Measurements from ENCODE around the gene UBALD1. TPM values are rescaled to one million over a fixed set of nuclear protein-coding genes. Genes with fewer than 3 reads are reported as not detected.
"Not testable (repeated sequence)": the region's sequence is repeated elsewhere in the genome, so short reads cannot be mapped to it uniquely, and the experiment has no call there.

The UBALD1 gene
- 1.7 TPM for total RNA-seq

GRCh38 chr16:4614571-4615383, at the start of gene UBALD1:
Gene UBALD1 (minus strand): TSS chr16:4614888. CDS start chr16:4614797, 91 bp downstream.
- peak; percentile 61 for DNase-seq

- no peak for DNase-seq
These were observed 49.2 kb upstream of the UBALD1 start for GRCh38 chr16:4663777-4664465.

GRCh38 chr16:4663465-4663776, 48.7 kb upstream of the UBALD1 start:
- DNase-seq, result no peak

- DNase-seq, result no peak
These were observed 47.0 kb upstream of the UBALD1 start for GRCh38 chr16:4661661-4662060.

- peak; percentile 77 for DNase-seq
These were observed 45.8 kb upstream of the UBALD1 start for GRCh38 chr16:4660454-4661007.

- DNase-seq, result no peak
These were observed 45.0 kb upstream of the UBALD1 start for GRCh38 chr16:4659363-4660353.

- no peak for DNase-seq
These were observed 42.3 kb upstream of the UBALD1 start for GRCh38 chr16:4656695-4657686.

- DNase-seq, result no peak
These were observed 41.5 kb upstream of the UBALD1 start for GRCh38 chr16:4656221-4656620.

- no peak for DNase-seq
These were observed 41.1 kb upstream of the UBALD1 start for GRCh38 chr16:4655801-4656200.

GRCh38 chr16:4654964-4655590, 40.4 kb upstream of the UBALD1 start:
- no peak for DNase-seq

- no peak for DNase-seq
These were observed 39.6 kb upstream of the UBALD1 start for GRCh38 chr16:4654011-4654963.

- no peak for DNase-seq
These were observed 37.9 kb upstream of the UBALD1 start for GRCh38 chr16:4652561-4652960.

GRCh38 chr16:4651827-4652226, 37.1 kb upstream of the UBALD1 start:
- no peak for DNase-seq

- not testable (repeated sequence) for DNase-seq
These were observed 35.9 kb upstream of the UBALD1 start for GRCh38 chr16:4650443-4651074.

- no peak for DNase-seq
These were observed 35.2 kb upstream of the UBALD1 start for GRCh38 chr16:4649744-4650442.

- no peak for DNase-seq
These were observed 34.2 kb upstream of the UBALD1 start for GRCh38 chr16:4648917-4649316.

- no peak for DNase-seq
These were observed 32.9 kb upstream of the UBALD1 start for GRCh38 chr16:4647644-4647980.

All from occipital lobe (tissue), 2 donors.